Posterior vena cava (tissue), 2 donors: ENCODE data around the gene ACY1. TPM values are rescaled to one million over a fixed set of nuclear protein-coding genes. Genes with fewer than 3 reads are reported as not detected.

Experiments
- DNase-seq: peaks from one replicate; pipeline ENCODE4 v3.0.0-alpha.2; 2020; ENCODE audit warnings: low spot score
- intact Hi-C, 2 donors: fragments of 100-400 bp; cut with DNase I; formaldehyde crosslinking; loops; one replicate each; pipeline versions ENCODE4 v1.14.1 to v1.14.2; 2022 to 2023
- total RNA-seq, 2 donors: library from RNA; stranded (reverse); fragmentation: NEBNext Ultra II Directional; extraction: Animal tissue kit (Norgen Biotek cat#: 25700); gene quantifications; one replicate each; pipeline ENCODE4 v1.2.1, GENCODE V29; 2021
- donor health status: DM: yes; HTN: yes; CAD: no.
- donor health status: DM: yes; HTN: yes; CAD: no.

Gene ACY1
- total RNA-seq, 2 donors from 2014 or later: 11.8 to 12.3 TPM

- DNase-seq: no peak
- intact Hi-C loops: no loop called here
These were observed 21.4 kb upstream of the ACY1 start for GRCh38 chr3:51961602-51962569.

DNA sequence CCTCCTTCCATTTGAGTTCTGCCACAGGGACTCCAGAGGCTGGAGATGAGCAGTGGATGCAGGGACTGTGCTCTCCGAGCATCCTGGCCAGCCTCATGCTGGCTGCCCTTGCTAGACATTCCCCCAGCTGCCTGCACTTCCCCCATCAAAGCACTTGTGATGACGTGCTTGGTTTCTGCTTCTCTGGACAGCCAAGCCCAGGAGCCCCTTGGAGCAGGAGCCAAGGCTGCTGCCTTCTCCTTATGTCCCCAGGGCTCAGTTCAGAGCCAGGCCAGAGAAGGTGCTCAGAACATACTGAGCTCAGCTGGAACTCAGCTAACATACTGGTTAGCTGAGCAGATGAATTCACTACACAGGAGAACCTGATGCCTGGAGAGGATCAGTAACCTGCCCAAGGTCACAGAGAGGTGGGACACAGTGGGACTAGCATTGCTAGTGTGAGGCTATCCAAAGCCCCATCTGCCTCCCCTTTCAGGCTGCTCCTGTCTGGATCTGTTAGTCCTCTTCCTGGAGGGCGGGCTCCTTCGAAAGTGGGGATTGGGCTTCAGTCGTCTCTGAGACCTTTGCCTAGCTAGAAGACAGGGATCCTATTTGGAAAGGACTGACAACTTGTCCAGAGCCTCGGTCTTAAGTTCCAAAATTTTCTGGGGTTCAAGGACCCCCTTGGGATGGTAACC, 20.3 kb upstream of the ACY1 start:
- intact Hi-C loops: no loop called here
- DNase-seq: no peak

DNA sequence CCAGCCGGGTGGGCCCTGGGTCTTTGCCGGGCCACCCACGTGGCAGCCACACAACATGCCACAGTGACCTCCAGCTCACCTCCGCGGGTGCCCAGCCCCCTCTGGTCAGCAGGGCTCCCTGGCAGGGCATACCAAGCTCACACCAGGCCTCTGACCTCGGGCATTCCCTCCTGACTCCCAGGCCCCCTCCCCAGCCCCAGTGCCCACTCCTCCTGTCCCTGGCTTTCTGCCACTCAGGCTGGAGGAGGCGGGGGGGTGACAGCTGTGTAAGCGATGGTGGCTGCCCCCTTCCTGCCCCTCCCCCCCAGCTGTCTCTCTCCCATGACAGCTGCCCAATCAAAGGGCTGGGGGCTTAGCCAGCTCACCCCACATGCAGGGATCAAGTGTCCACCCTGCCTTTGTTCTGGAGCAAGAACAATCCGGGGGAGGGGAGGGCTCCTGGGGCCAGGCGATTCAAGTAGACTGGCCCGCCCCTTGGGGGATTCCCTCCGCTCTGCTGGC, 19.3 kb upstream of the ACY1 start:
- intact Hi-C loops: no loop called here
- no peak for DNase-seq

GRCh38 chr3:51964521-51964920, 18.8 kb upstream of the ACY1 start:
- no peak for DNase-seq
- intact Hi-C loops: no loop called here

DNA sequence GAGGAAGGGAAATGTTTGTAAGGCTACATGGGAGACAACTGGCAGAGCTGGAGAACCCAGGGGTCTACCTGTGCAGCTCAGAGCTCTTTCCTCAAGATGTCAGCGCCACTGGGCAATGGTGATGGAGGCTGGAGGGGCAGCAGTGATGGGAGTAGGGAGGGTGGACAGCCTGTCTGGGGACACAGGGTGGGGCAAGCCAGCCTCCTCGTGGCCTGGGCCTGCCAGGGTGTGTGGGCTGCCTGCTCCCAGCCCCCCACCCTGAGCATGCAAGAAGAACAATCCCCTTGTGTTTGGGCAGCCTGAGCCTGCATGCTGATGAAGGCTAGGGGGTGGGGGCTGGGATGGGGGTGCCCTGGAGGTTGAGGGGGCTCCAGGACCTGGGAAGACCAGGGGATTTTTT, 17.3 kb upstream of the ACY1 start:
- DNase-seq: no peak
- intact Hi-C loops: no loop called here

DNA sequence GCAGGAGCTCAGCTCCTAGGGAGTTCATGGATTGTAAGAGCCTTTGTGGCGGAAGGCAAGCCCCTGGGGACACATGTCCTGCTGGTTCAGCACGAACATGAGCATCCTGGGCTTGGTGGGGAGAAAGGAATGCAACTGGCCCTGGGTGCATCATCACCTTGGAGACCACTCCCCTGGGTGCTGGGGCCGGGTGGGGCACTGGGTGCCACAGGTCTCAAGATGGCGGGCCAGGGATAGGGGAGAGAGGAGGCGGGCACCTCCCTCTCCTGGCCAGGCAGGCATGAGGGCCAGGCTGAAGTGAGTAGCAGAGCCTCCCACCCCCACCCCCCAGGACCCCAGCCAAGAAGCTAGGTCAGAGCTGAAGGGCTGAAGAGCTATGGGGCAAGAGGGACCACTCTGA, 16.8 kb upstream of the ACY1 start:
- DNase-seq: no peak
- intact Hi-C loops: no loop called here

DNA sequence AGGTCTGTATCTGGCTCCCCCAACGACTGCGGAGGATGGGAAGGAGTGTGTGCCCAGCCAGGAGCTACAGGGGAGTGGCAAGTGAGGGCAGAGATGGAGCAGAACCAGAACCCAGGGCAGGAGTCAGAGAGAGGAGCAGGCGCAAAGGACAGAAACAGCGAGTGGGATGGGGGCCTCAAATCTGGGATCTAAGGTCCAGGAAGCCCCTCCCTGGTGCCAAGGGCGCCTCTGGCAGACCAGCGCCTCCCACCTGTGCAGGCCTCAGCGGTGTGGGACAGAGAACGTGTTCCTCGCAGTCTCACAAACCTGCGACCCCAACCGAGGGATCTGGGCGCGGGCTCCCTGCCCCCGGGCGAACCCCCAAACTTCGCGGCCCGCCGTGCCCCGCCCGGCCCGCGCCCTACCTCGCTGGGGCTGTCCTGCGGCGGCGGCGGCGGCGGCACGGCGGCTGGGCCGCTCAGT, 16.4 kb upstream of the ACY1 start:
- intact Hi-C loops: no loop called here
- DNase-seq: no peak

DNA sequence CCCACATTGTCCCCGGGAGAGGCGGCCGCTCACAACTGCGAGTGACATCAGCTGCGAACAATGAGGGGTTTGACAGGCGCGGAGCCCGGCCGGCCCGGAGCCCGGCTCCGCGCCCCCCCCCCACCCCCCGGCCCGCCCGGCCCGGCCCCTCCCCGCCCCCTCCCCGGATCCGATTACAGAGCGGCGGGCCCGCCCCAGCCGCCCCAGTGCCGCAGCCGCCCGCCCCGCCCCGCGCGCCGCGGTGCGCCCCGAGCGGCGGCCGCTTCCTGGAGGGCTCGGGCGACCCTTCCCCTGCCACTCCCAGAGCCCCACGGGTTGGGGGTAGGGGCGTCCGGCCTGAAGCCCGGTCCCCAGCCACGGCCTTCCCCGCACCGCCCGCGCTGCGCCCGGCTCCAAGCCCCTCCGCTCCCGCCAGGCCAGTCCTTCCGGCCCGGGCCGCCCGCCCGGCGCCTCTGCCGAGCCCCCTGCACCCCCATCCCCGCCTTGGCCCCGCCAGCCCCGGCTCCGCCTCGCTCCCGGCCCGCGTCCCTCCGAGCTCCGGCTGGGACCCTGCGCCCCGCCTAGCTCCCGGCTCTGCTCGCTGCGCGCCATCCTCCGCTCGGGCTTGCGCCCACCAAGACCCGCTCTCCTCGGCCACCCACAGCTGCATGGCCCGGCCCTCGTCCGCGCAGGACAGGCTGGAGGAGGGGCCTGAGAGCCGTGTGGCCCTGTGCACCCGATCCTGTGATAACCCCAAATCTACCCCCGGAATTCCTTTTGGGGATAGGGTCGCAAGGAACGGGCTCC, 15.8 kb upstream of the ACY1 start, which contains the start of gene PCBP4:
Gene PCBP4, minus strand, starts transcription at position 71 of the 786 bp plus-strand sequence. CDS start 6,214 bp downstream, outside the sequence.
- intact Hi-C loops: no loop called here
- DNase-seq: peak; percentile 87

DNA sequence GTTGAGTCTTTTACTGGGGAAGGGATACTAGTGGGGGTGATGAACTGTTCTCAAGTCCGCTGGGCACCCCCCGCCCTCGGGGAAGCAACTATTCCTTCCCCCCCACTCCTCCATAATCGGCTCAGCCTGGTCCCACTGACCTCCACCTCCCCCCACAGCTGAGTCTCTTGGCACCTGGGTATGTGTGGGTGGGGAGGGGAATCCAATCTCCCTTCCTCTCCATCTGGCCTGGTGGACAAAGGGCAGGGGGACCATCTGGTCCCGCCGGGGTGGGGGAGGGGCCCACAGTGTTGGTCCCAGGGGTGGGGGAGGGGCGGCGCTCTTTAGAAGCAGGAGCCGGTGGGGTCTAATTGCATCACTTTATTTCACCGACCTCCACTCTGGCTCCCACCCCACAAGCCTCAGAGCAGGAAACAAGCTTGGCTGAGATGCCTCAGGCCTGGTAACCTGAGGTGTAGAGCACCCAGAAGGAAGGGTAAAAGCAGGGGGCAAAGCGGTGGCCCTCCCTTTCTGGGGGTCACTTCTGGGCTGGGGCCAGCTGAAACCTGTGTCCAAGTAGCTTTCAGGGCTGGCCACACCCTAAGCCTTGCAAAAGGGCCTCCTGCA, 15.1 kb upstream of the ACY1 start:
- intact Hi-C loops: no loop called here
- DNase-seq: no peak

GRCh38 chr3:51968883-51969678, 14.3 kb upstream of the ACY1 start:
- DNase-seq: no peak
- intact Hi-C loops: no loop called here

- DNase-seq: no peak
- intact Hi-C loops: no loop called here
These were observed 13.5 kb upstream of the ACY1 start for GRCh38 chr3:51969841-51970240.

GRCh38 chr3:51970606-51971300, 12.6 kb upstream of the ACY1 start:
- DNase-seq: no peak
- intact Hi-C loops: no loop called here

GRCh38 chr3:51971350-51971749, 12.0 kb upstream of the ACY1 start:
- intact Hi-C loops: no loop called here
- no peak for DNase-seq

GRCh38 chr3:51974277-51974962, 8.9 kb upstream of the ACY1 start:
- DNase-seq: no peak
- intact Hi-C loops: no loop called here

- intact Hi-C loops: loop anchor here in 1 of 2 donors (1.0 kb wide), 1 partner anchor 19 kb away; no protein-coding TSS in a partner anchor
- DNase-seq: peak; percentile 92
These were observed 8.1 kb upstream of the ACY1 start, which contains the start of gene ABHD14A for GRCh38 chr3:51974963-51975851. ABHD14A (plus strand) TSS chr3:51975064; CDS start chr3:51975136, 72 bp downstream.
